Cerebellar cortex (tissue), 1 donor: ENCODE results near the gene ATP11B.
"Not testable (repeated sequence)": the region's sequence is repeated elsewhere in the genome, so short reads cannot be mapped to it uniquely, and the experiment has no call there.

Experiments
- DNase-seq: peaks from one replicate; pipeline ENCODE4 v3.0.0-alpha.2; 2015; ENCODE audit warnings: low spot score

ATP11B gene

GRCh38 chr3:182795389-182795782 is 2.1 kb downstream of the ATP11B start:
- no peak for DNase-seq

- DNase-seq: no peak
These were observed 3.0 kb downstream of the ATP11B start for GRCh38 chr3:182796310-182796709.

- no peak for DNase-seq
These were observed 4.6 kb downstream of the ATP11B start for GRCh38 chr3:182797876-182798275.

DNA sequence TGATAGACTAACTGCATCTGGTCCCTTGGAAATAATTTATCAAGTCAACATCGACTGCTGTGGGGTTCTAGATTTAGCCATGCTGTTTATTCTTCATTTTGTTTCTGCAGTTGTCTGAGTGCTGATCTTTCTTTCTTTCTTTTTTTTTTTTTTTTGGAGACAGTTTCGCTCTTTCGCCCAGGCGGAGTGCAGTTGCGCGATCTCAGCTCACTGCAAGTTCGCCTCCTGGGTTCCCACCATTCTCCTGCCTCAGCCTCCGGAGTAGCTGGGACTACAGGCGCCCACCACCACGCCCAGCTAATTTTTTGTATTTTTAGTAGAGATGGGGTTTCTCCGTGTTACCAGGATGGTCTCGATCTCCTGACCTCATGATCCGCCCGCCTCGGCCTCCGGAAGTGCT is 5.8 kb downstream of the ATP11B start:
- DNase-seq: not testable (repeated sequence)

- no peak for DNase-seq
These were observed 7.2 kb downstream of the ATP11B start for GRCh38 chr3:182800508-182800907.

DNA sequence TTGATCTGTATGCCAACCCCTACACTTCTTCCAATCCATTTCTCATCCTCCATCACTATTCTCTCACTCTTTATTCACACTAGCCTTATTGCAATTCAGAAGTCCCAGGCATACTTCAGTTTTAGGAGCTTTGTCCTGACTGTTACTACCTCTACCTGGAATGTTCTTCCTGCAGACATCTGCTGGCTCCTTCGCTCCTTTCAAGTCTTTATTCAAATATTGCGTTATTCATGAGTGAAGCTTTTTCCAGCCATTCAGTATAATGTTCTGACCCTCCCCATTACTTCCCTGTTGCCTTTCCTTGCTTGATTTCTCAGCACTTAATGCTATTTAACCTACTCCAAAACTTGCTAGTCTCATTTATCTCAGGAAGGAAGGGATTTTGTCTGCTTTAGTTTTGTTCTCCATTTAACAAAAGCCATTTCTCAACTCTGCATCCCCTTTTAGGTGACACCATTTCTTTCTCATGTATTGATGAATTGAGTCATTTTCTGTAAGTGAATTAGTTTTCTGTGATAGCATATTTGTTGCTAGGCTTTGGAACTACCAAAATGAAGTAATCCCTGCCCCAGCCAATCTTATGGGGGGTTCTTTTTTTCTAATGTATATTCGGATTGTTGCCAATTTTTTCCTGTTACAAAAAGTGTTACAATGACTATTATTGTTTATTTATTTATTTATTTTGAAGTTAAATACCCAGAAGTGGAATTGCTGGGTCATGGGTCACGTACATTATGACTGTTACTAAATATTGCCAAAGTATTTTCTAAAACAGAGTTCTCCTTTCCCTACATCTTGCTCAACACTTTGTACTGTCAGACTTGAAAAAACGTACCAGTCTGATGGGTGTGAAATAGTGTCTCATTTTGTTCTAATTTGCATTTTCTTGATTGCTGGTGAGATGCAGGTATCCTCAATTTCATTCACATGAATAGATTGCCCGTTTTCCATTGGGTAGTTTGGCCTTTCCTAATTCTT is 9.4 kb downstream of the ATP11B start:
- DNase-seq: no peak

DNA sequence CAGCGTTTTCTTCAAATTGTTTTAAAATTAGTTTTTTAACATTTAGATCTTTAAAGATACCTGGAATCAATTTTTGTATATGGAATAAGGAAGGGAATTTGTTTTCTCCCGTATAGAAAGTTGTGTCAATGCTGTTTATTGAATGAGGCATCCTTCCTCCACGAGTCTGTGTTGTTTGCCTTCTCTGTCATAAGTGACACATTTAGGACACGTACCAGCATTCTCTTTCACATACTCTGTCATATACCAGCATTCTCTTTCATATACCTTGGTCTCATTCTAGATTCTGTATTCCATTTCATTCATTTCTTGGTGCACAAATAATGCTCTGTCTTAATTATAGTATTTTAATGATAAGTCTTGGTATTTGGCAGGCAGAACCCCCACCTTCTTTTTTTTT is 10.3 kb downstream of the ATP11B start:
- DNase-seq: no peak

DNA sequence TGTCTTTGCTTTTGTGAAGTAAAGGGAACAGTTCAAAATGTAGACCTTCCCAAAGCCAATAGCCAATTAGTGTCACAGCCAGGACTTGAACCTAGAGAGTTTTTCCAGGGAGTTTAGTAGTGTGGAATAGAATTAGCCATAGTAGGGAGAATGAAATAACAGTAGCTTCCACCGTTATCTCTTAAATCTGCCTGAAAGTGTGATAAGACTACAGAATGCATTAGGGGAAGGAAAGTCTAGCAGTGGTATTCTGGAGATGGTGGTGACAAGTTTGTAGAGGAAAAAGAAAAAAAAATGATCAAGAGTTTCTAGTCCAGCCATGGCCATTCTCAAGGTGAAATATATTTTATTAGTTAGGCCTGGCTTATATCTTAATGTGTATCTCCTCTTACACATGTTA is 13.8 kb downstream of the ATP11B start:
- DNase-seq: no peak

DNA sequence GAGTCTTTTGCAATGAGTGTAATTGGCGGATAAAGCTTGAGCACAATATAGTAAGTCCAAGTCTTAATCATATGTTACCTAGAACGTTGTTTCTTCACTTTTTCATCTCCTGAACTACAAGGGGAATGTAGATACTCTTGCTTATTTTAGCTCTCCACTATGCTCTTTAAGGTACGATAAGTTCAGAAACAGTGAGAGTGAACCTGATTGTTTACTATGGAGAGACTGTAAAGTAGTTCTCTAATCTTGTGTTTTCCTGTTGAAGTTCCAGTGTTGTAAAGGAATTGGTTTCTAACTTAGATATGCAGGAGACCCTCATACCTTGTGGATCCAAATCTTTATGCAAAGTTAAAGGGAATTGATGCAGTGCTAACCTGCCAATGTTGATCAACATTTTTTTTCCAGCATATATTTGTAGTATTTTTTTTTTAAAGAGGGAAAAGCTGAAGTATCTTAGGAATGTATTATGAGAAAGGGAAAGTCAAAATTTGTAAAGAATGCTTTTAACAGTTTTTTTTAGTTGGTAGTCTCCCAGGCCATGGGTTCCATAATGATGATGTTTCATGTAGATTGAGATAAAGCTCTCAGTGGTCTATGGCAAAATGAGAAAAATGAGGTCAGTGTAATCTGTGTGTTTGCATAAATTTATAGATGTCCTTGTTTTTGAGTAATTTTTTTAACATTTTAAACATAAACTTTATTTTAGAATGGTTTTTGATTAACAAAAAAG is 14.9 kb downstream of the ATP11B start:
- DNase-seq: no peak

DNA sequence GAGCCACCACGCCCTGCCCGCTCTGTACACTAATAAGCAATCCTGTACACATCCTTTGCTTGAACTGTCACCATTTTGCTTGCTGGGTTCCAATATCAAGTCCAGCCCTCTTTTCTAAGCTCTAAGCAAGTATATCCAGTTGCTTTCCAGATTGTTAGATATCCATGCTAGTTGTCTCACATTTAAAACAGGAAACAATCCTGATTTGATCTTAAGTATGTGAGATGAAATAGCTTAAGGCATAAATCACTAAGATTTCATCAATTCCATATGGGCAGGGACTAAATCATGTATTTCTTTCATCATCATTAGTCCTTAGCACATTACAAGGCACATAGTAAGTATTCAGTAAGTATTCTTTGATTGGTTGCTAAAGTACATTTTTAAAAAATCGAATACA is 16.2 kb downstream of the ATP11B start:
- DNase-seq: no peak

- DNase-seq: no peak
These were observed 17.4 kb downstream of the ATP11B start for GRCh38 chr3:182810574-182811268.

DNA sequence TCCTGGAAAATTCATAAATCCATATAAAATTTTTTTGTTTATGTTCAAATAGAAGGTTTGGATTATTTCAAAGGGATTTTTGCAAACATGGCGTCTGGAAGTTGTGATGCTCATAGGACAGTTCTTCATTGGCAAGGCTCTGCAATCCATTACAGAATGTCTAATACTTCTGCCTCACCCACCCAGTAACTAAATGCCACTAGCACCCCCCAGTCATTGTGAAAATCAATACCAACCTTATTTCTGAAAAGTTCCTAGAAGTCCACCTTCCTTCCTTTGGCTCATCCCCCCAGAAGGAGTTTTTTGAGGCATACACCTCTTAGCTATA is 17.9 kb downstream of the ATP11B start:
- DNase-seq: no peak

DNA sequence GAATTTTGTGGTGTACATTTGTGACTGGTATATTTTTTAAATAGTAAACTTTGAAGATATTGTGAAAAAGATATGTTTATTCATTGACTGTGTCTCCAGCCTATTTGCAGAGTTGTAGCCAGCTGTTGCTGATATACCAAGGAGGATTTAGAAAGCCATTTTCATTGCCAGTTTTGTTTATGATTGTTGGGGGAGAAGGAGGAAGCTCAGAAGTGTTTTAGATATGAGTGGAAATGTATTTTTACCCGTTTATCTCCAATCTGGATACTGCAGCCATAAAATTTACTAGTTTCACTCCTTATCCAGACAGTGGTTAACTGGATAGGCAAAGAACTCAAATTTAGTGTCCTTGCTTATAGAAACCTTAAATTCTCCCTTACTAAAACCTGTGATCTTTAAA is 18.8 kb downstream of the ATP11B start:
- no peak for DNase-seq

DNA sequence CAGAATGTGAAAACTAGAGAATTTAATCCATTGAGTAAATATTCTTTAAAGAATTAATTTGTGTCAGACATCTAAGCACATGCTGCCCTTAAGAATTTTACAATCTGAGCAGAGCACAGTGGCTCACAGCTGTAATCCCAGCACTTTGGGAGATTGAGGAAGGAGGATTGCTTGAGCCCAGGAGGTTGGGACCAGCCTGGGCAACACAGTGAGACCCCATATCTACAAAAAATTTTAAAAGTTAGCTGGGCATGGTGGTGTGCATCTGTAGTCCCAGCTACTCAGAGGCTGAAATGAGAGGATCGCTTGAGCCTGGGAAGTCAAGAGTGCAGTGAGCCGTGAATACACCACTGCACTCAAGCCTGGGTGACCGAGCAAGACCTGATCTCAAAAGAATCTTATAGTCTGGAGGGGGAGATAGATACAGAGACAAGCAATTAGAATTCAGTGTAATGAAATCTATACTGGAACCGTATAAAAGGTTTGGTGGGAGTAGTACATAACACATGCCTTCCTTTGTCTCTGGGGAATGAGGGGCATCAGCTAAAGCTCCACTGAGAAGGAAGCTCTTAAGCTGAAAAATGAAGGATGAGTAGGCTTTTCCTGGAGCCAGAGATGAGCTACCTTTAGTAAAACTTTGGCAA is 21.2 kb downstream of the ATP11B start:
- DNase-seq: no peak

- DNase-seq: no peak
These were observed 22.9 kb downstream of the ATP11B start for GRCh38 chr3:182816181-182816580.

DNA sequence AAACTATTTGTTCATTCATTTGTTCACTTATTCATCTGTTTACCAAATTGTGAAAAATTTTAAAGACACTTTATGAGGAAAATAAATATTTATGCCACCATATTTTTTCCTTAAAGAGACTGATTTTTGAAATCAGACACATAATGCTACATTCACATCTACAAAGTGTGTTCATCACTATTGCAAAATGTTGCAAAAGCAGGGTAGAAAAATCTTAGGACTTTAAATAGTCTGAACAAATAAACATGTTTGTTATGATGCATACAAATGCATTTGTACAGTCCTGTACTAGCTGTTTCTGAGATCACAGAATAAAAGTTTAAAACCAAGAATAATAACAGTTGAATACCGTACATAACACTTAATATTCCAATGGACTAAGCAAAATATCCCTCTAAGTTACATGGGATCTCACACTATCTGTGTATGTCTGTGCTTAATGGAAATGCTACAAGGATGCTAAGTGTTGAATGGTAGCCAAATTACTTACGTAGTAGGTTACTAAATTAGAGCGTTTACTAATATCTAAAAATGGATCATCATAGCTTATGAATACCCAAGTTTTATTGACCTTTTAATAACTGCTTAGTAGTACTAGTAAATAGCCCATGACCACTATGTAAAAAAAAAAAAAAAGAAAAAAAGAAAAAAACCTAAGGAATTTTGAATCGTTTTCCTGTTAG is 25.1 kb downstream of the ATP11B start:
- DNase-seq: no peak

DNA sequence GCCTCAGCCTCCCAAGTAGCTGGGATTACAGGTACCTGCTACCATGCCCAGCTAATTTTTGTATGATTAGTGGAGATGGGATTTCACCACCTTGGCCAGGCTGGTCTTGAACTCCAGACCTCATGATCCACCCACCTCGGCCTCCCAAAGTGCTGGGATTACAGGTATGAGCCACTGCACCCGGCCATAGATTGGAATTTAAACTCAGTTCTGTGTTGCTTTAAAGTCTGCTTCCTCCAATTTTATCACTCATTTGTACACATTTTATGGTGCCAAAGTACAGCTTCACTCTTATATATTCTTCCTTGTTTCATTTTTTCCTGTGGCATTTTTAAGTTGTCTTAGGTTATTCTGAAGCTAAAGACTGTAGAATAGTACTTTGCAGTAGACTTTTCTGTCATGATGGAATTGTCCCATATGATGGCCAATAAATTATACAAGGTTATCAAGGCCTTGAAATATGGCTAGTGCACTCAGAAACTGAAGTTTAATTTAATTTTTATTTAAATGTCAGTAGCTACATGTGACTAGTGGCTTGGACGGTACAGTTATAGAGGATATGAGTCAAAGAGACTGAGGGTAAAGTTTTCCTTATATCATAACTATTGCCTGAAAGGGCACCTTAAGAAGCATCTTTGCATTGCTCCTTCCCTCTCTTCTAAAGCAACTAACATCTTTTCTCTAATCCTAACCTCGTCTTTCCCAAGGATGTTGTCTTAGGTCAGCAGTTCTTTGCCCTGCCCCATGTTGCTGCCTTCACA is 28.1 kb downstream of the ATP11B start:
- DNase-seq: no peak

DNA sequence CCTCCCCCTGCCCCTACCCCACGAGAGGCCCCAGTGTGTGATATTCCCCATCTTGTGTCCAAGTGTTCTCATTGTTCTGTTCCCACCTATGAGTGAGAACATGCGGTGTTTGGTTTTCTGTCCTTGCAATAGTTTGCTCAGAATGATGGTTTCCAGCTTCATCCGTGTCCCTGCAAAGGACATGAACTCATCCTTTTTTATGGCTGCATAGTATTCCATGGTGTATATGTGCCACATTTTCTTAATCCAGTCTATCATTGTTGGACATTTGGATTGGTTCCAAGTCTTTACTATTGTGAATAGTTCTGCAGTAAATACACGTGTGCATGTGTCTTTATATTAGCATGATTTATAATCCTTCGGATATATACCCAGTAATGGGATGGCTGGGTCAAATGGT is 29.0 kb downstream of the ATP11B start:
- DNase-seq: not testable (repeated sequence)

DNA sequence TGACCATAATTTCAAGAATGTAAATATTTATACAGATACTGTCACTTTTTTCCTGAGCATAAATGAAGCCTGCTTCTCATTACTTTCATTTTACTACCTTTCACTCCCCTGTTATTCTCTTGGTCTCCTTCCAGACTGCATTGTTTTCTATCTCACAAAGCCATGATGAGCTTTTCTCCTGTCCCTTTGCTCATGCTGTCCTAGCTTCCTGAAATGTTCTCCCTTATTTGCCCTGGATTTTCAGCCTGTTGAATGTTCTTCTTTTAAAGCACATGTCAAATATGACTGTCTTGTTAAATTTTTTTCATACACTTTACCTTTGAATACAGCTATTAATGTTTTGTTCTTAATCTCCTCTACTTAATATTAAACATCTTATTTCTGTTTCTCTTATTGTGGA is 31.7 kb downstream of the ATP11B start:
- no peak for DNase-seq

- no peak for DNase-seq
These were observed 36.6 kb downstream of the ATP11B start for GRCh38 chr3:182829761-182830405.
